ENCODE measurements around the gene GLG1.
"Not testable (repeated sequence)": the region's sequence is repeated elsewhere in the genome, so short reads cannot be mapped to it uniquely, and the experiment has no call there.

DNA sequence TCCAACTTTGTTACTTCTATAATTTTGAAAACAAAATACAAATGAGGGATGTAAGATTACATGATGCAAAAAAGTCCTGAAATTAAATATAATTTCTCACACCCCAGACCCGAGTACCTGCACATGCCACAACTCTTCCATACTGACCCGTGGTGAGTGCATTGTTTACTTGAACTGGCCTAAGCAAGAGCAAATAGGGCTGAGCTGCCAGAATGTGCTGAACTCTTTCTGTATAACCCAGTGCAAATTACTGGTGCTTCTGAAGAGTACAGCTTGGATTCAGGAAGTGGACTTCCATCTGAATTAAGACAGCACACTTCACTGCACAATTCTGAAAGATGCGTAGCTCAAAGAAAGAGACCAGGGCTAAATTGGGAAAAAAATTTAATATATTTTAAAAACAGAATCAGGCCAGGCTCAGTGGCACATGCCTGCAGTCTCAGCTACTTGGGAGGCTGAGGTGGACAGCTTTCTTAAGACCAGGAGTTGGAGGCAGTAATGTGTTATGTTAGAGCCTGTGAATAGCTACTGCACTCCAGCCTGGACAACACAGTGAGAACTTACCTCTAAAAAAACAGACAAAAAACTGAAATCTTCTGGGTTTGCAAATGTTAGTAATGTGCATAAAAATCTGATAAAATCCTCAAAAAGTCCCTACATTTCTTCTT is 63.9 kb downstream of the GLG1 start:
- TF ChIP-seq, protein P1, sequence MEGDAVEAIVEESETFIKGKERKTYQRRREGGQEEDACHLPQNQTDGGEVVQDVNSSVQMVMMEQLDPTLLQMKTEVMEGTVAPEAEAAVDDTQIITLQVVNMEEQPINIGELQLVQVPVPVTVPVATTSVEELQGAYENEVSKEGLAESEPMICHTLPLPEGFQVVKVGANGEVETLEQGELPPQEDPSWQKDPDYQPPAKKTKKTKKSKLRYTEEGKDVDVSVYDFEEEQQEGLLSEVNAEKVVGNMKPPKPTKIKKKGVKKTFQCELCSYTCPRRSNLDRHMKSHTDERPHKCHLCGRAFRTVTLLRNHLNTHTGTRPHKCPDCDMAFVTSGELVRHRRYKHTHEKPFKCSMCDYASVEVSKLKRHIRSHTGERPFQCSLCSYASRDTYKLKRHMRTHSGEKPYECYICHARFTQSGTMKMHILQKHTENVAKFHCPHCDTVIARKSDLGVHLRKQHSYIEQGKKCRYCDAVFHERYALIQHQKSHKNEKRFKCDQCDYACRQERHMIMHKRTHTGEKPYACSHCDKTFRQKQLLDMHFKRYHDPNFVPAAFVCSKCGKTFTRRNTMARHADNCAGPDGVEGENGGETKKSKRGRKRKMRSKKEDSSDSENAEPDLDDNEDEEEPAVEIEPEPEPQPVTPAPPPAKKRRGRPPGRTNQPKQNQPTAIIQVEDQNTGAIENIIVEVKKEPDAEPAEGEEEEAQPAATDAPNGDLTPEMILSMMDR (IDR thresholded peaks at IDR 0.05; ENCODE audit: borderline replicate concordance, extremely low read depth, low read length, poor library complexity, severe bottlenecking): not testable (repeated sequence)
- not testable (repeated sequence) for TF ChIP-seq EZH2 (IDR thresholded peaks at IDR 0.05; ENCODE audit: borderline replicate concordance, low read depth, low read length, severe bottlenecking)

Data from DND-41 (cell line).